GM12878 (cell line): Measurements from ENCODE around the gene TTC23. TPM values are rescaled to one million over a fixed set of nuclear protein-coding genes. Genes with fewer than 3 reads are reported as not detected.

Source experiments
- ATAC-seq: fragments of 200-7000 bp; cut with Tn5 transposase; 3 replicates; pipeline ENCODE4 v1.9.1; 2020; ENCODE audit warnings: mild to moderate bottlenecking, moderate library complexity
- BruUV-seq: library from RNA; stranded (reverse); fragments of 400-500 nt; replicated peaks from 2 replicates; lab custom pipeline; 2021; lab: Mats Ljungman, UMichigan
- CTCF ChIA-PET: fragments of 300-600 bp; sonication (Branson Sonifier 250); formaldehyde crosslinking; extraction: SDS; loops from one replicate; lab custom pipeline; 2021; ENCODE audit warnings: inconsistent platforms; lab: Yijun Ruan, JAX
- POLR2A ChIA-PET: fragments of 350-600 bp; formaldehyde crosslinking; extraction: SDS; loops from one replicate; lab custom pipeline; 2021; ENCODE audit warnings: inconsistent platforms; lab: Charles Lee
- RAD21 ChIA-PET: fragments of 300-600 bp; sonication (Branson Sonifier 250); formaldehyde crosslinking; loops from one replicate; lab custom pipeline; 2023; ENCODE audit warnings: antibody characterized with exemption; ENCODE audit not compliant: unreplicated experiment; lab: Charles Lee
- SMC1A ChIA-PET: fragments of 300-600 bp; sonication (Branson Sonifier 250); formaldehyde crosslinking; loops from one replicate; lab custom pipeline; 2023; ENCODE audit not compliant: unreplicated experiment, uncharacterized antibody; lab: Charles Lee
- DNase-seq: peaks from one replicate; pipeline ENCODE4 v3.0.0-alpha.2; 2011; ENCODE audit warnings: low read depth, low spot score
- FAIRE-seq: peaks from 3 replicates; lab custom pipeline; 2011; peaks lifted over from hg19 to GRCh38; lab: Jason Lieb, UNC
- H2AFZ ChIP-seq: 2 replicates; pipeline ENCODE4 v1.6.0; 2011; ENCODE audit warnings: low read depth, low read length, control low read depth; ENCODE audit not compliant: control insufficient read depth
- H3K27ac ChIP-seq: 2 replicates; pipeline ENCODE4 v1.5.1; 2011; ENCODE audit warnings: control low read depth; ENCODE audit not compliant: control insufficient read depth, insufficient read depth
- H3K27me3 ChIP-seq, 2 experiments: replicated peaks in 1 of 2; 2 replicates each; pipeline versions ENCODE4 v1.6.0 to v1.6.1; 2011; ENCODE audit warnings: low read length in 1 of 2; ENCODE audit not compliant: control insufficient read depth in 2 of 2, insufficient read depth in 2 of 2
- H3K36me3 ChIP-seq, 2 experiments: 2 replicates each; pipeline ENCODE4 v1.5.1; 2011; ENCODE audit warnings: low read length in 1 of 2; ENCODE audit not compliant: control insufficient read depth in 2 of 2, insufficient read depth in 2 of 2
- H3K4me1 ChIP-seq: 2 replicates; pipeline ENCODE4 v1.6.1; 2011; ENCODE audit warnings: mild to moderate bottlenecking, low read length, moderate library complexity, mixed read lengths; ENCODE audit not compliant: control insufficient read depth, insufficient read depth
- H3K4me2 ChIP-seq: 2 replicates; pipeline ENCODE4 v1.6.0; 2011; ENCODE audit warnings: control low read depth; ENCODE audit not compliant: control insufficient read depth, insufficient read depth
- H3K4me3 ChIP-seq: fragments of 200-600 bp; sonication (generic); 2 replicates; pipeline ENCODE4 v1.5.1; 2016
- H3K79me2 ChIP-seq: 2 replicates; pipeline ENCODE4 v1.6.0; 2011; ENCODE audit warnings: low read length; ENCODE audit not compliant: control insufficient read depth, insufficient read depth
- H3K9ac ChIP-seq: 2 replicates; pipeline ENCODE4 v1.8.0; 2011; ENCODE audit warnings: low read length, control low read depth, mixed read lengths; ENCODE audit not compliant: control insufficient read depth, insufficient read depth
- H3K9me3 ChIP-seq: replicated peaks from 3 replicates; pipeline ENCODE4 v1.5.1; 2011; ENCODE audit warnings: mild to moderate bottlenecking, low read length; ENCODE audit not compliant: control insufficient read depth, insufficient read depth
- H4K20me1 ChIP-seq: 2 replicates; pipeline ENCODE4 v1.6.0; 2011; ENCODE audit not compliant: control insufficient read depth, insufficient read depth
- BHLHE40 ChIP-seq, 2 experiments: fragments of 450-650 bp in 1 of 2; IDR thresholded peaks; 2 replicates each; pipeline ENCODE4 v1.6.1; 2011 to 2017; ENCODE audit warnings: low read depth in 2 of 2, borderline replicate concordance in 1 of 2, improper control_type of control experiment in 1 of 2, low read length in 1 of 2, mild to moderate bottlenecking in 1 of 2
- EGR1 ChIP-seq, 2 experiments: IDR thresholded peaks; 1 replicate in 1 of 2; 2 replicates in 1 of 2; pipeline ENCODE4 v1.6.1; 2011 to 2012; ENCODE audit warnings: low read depth in 2 of 2, low read length in 2 of 2, borderline replicate concordance in 1 of 2, mild to moderate bottlenecking in 1 of 2, moderate library complexity in 1 of 2
- IKZF1 ChIP-seq: fragments of 450-650 bp; conservative IDR thresholded peaks from 2 replicates; pipeline ENCODE4 v1.6.1; 2017; ENCODE audit warnings: antibody characterized with exemption, mild to moderate bottlenecking
- MYB ChIP-seq: fragments of 150-350 bp; IDR thresholded peaks from 2 replicates; pipeline ENCODE4 v1.6.1; 2014; ENCODE audit warnings: mild to moderate bottlenecking, low read depth, low read length, borderline replicate concordance
- NR2F1 ChIP-seq: fragments of 450-650 bp; conservative IDR thresholded peaks from 2 replicates; pipeline ENCODE4 v1.6.1; 2017; ENCODE audit warnings: mild to moderate bottlenecking
- POLR2AphosphoS2 ChIP-seq: IDR thresholded peaks from 2 replicates; pipeline ENCODE4 v1.6.1; 2011; ENCODE audit warnings: low read depth, mild to moderate bottlenecking, low read length, improper control_type of control experiment, moderate library complexity
- RAD21 ChIP-seq: IDR thresholded peaks from 2 replicates; pipeline ENCODE4 v1.6.1; 2011; ENCODE audit warnings: mild to moderate bottlenecking, low read depth, low read length, moderate library complexity; ENCODE audit not compliant: insufficient read depth
- TCF3 ChIP-seq: IDR thresholded peaks from 2 replicates; pipeline ENCODE4 v1.6.1; 2012; ENCODE audit warnings: low read depth, mild to moderate bottlenecking, low read length, borderline replicate concordance; ENCODE audit not compliant: insufficient read depth
- WGBS: methylation state at CpG from one replicate; pipeline ENCODE4 v1.1.6; 2016; ENCODE audit warnings: low lambda C conversion rate; ENCODE audit not compliant: insufficient replicate concordance, insufficient coverage; ENCODE audit errors: missing lambda C conversion rate; 5-methylcytosine and 5-hydroxymethylcytosine counted together
- in situ Hi-C: fragments of 300-500 bp; cut with MboI; formaldehyde crosslinking; loops from 9 replicates; pipeline ENCODE4 v1.14.3; 2018; ENCODE audit warnings: mixed read lengths
- intact Hi-C: fragments of 100-400 bp; cut with micrococcal nuclease; formaldehyde crosslinking; loops from one replicate; pipeline ENCODE4 v1.14.2; 2022; ENCODE audit not compliant: unreplicated experiment
- polyA plus RNA-seq, 11 experiments: library from polyadenylated mRNA; depleted of rRNA in 4 of 11; unstranded in 6 of 11; stranded (reverse) in 5 of 11; fragments of >200 nt; fragmentation: Nextera tagmentation in 4 of 11; fragmentation: Illumina TruSeq in 1 of 11; extraction: Ambion mirVana in 4 of 11; extraction: Trizol in 1 of 11; gene quantifications; 1 replicate in 1 of 11; 2 replicates in 10 of 11; pipeline versions ENCODE4 v1.2.1 to v1.2.3, GENCODE V29; 2011 to 2016; ENCODE audit warnings: inconsistent platforms in 2 of 11, missing spikeins in 2 of 11, low read depth in 1 of 11
- total RNA-seq, 4 experiments: library from RNA; depleted of rRNA in 3 of 4; stranded (reverse); fragments of >200 nt in 3 of 4; fragmentation: Illumina TruSeq in 1 of 4; extraction: Trizol in 1 of 4; gene quantifications; 2 replicates each; pipeline versions ENCODE4 v1.2.1 to v1.2.3, GENCODE V29; 2013 to 2021
- TF ChIP-seq, protein P1 (sequence below): fragments of 450-650 bp; IDR thresholded peaks from 2 replicates; pipeline ENCODE4 v1.6.1; 2017; ENCODE audit warnings: mild to moderate bottlenecking
- TF ChIP-seq, protein P2 (sequence below): fragments of 450-650 bp; formaldehyde crosslinking; IDR thresholded peaks from 2 replicates; pipeline ENCODE4 v1.5.0; 2022; ENCODE audit warnings: mild to moderate bottlenecking, missing genetic modification characterization

The TTC23 gene
- total and polyA plus RNA-seq, 10 of the 15 experiments (the other 5 are each of a cell fraction or from before 2014, with no cell fraction given), result 1.2 to 9.0 (median 6.5) TPM

DNA sequence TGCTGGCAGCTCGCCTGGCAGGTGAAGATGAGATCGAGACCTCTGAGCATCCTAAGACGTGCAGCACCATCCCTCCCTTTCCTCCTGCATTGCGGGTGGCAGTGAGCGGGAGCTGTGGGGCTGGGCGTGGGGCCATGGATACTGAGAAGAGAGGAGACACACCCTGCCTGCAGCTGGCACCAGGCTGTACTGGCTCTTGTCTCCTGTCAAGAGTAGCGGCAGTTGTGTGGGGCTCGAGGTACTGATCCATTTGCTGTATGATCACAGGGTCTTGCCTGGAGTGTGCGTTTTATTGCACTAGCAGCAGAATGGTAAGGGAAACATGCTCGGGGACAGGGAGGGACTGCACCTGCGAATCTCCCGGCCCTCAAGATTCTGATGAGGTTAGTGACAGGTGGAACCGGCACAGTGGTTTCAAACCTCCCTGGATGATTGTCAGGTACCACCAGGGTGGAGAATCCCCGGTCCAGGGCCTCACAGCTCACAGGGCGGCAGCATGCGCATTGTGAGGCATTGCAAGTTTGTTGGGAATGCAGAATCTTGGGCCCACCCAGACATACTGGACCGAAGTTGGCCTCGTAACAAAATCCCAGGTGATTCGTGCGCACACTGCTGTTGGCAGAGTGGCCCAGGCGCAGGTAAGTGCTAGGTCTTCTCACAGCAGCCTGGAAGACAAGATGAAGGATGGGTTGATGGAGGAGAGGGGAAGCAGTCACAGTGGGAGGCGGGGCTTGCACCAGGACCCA is 130.4 kb downstream of the TTC23 start:
- in situ Hi-C loops (loop anchor here (25.0 kb wide), 1 partner anchor 618 kb away; the partner anchor contains the start of gene LYSMD4), intact Hi-C loops (no loop called here)
- Histone ChIP-seq H3K9me3 (no peaks in the 10 kb centered on the region), H4K20me1 (no peaks in the 10 kb centered on the region), H3K4me2 (no peak overlapping the region), H3K27ac (no peak overlapping the region), H3K79me2 (no peaks in the 10 kb centered on the region), H3K9ac (no peak overlapping the region), H2AFZ (no peak overlapping the region), H3K4me3 (no peak overlapping the region), H3K36me3 (no peaks in the 10 kb centered on the region), H3K4me1 (no peaks in the 10 kb centered on the region), H3K27me3 (no peaks in the 10 kb centered on the region; a peak in 1 of 4 replicates)
- RAD21 ChIA-PET, result no interaction called here
- SMC1A ChIA-PET, result no interaction called here
- POLR2A ChIA-PET, result no interaction called here
- ATAC-seq (no peak), DNase-seq (no peak), FAIRE-seq (no peak)
- CTCF ChIA-PET, result no interaction called here
- WGBS, result 55% methylated on average over 22 of the region's 22 CpGs
- TF ChIP-seq TCF3, result no peak
- BruUV-seq, result no TSS peak

DNA sequence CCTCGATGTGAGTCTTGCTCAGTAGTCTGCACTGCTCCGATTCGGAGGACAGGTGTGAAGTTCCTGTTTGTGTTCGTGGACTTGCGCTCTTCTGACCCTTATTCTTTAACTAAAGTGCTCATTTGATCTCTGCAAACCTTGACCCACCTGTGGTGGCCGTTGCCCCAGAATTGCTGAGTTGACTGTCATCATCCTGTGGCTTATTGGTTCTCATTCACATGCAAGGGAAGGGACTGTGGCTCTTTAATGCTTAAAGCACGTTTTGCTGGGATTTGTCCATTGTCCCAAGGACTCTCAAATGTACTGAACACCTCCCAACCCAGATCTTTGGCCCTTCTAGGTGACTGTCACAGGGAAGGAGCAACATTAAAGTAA is 131.1 kb downstream of the TTC23 start:
- POLR2A ChIA-PET, result no interaction called here
- 59% methylated on average over 7 of the region's 7 CpGs for WGBS
- Histone ChIP-seq H3K4me3 (no peak overlapping the region), H2AFZ (no peak overlapping the region), H3K4me2 (no peak overlapping the region), H4K20me1 (no peaks in the 10 kb centered on the region), H3K36me3 (no peaks in the 10 kb centered on the region), H3K9ac (no peak overlapping the region), H3K79me2 (no peaks in the 10 kb centered on the region), H3K9me3 (no peaks in the 10 kb centered on the region), H3K4me1 (no peaks in the 10 kb centered on the region)
- in situ Hi-C loops, result loop anchor here (25.0 kb wide), 1 partner anchor 619 kb away; the partner anchor contains the start of gene LYSMD4
- intact Hi-C loops, result no loop called here
- BruUV-seq, result no TSS peak
- FAIRE-seq (no peak), ATAC-seq (no peak), DNase-seq (no peak)
- CTCF ChIA-PET, result no interaction called here
- SMC1A ChIA-PET, result interaction anchor here (1.1 kb wide), 1 partner anchor 9 kb away, joined by 3 read pairs; no protein-coding TSS in a partner anchor
- TF ChIP-seq, protein P1, sequence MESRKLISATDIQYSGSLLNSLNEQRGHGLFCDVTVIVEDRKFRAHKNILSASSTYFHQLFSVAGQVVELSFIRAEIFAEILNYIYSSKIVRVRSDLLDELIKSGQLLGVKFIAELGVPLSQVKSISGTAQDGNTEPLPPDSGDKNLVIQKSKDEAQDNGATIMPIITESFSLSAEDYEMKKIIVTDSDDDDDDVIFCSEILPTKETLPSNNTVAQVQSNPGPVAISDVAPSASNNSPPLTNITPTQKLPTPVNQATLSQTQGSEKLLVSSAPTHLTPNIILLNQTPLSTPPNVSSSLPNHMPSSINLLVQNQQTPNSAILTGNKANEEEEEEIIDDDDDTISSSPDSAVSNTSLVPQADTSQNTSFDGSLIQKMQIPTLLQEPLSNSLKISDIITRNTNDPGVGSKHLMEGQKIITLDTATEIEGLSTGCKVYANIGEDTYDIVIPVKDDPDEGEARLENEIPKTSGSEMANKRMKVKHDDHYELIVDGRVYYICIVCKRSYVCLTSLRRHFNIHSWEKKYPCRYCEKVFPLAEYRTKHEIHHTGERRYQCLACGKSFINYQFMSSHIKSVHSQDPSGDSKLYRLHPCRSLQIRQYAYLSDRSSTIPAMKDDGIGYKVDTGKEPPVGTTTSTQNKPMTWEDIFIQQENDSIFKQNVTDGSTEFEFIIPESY, result no peak
- no peak for TF ChIP-seq BHLHE40 (IDR thresholded peaks at IDR 0.05; ENCODE audit: borderline replicate concordance in 1 of 2, low read depth in 2 of 2, low read length in 1 of 2)
- no peak for TF ChIP-seq MYB
- TF ChIP-seq, protein P2, sequence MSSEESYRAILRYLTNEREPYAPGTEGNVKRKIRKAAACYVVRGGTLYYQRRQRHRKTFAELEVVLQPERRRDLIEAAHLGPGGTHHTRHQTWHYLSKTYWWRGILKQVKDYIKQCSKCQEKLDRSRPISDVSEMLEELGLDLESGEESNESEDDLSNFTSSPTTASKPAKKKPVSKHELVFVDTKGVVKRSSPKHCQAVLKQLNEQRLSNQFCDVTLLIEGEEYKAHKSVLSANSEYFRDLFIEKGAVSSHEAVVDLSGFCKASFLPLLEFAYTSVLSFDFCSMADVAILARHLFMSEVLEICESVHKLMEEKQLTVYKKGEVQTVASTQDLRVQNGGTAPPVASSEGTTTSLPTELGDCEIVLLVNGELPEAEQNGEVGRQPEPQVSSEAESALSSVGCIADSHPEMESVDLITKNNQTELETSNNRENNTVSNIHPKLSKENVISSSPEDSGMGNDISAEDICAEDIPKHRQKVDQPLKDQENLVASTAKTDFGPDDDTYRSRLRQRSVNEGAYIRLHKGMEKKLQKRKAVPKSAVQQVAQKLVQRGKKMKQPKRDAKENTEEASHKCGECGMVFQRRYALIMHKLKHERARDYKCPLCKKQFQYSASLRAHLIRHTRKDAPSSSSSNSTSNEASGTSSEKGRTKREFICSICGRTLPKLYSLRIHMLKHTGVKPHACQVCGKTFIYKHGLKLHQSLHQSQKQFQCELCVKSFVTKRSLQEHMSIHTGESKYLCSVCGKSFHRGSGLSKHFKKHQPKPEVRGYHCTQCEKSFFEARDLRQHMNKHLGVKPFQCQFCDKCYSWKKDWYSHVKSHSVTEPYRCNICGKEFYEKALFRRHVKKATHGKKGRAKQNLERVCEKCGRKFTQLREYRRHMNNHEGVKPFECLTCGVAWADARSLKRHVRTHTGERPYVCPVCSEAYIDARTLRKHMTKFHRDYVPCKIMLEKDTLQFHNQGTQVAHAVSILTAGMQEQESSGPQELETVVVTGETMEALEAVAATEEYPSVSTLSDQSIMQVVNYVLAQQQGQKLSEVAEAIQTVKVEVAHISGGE (CRISPR knock-in tag), result no peak
- TF ChIP-seq NR2F1, result no peak
- TF ChIP-seq EGR1 (IDR thresholded peaks at IDR 0.05; ENCODE audit: borderline replicate concordance in 1 of 2, low read depth in 2 of 2, low read length in 2 of 2), result no peak
- no peak for TF ChIP-seq IKZF1
- no peak for TF ChIP-seq RAD21
- TF ChIP-seq POLR2AphosphoS2, result no peak
- TF ChIP-seq, all 136 proteins: peak for 0
- no peak overlapping the region for H3K27ac ChIP-seq
- RAD21 ChIA-PET, result no interaction called here
- H3K27me3 ChIP-seq, result no peaks in the 10 kb centered on the region; a peak in 1 of 4 replicates
